Measurements from ENCODE around the gene CCDC63. TPM values are rescaled to one million over a fixed set of nuclear protein-coding genes. Genes with fewer than 3 reads are reported as not detected.

CCDC63 gene
- total RNA-seq (not detected), polyA plus RNA-seq (not detected)

DNA sequence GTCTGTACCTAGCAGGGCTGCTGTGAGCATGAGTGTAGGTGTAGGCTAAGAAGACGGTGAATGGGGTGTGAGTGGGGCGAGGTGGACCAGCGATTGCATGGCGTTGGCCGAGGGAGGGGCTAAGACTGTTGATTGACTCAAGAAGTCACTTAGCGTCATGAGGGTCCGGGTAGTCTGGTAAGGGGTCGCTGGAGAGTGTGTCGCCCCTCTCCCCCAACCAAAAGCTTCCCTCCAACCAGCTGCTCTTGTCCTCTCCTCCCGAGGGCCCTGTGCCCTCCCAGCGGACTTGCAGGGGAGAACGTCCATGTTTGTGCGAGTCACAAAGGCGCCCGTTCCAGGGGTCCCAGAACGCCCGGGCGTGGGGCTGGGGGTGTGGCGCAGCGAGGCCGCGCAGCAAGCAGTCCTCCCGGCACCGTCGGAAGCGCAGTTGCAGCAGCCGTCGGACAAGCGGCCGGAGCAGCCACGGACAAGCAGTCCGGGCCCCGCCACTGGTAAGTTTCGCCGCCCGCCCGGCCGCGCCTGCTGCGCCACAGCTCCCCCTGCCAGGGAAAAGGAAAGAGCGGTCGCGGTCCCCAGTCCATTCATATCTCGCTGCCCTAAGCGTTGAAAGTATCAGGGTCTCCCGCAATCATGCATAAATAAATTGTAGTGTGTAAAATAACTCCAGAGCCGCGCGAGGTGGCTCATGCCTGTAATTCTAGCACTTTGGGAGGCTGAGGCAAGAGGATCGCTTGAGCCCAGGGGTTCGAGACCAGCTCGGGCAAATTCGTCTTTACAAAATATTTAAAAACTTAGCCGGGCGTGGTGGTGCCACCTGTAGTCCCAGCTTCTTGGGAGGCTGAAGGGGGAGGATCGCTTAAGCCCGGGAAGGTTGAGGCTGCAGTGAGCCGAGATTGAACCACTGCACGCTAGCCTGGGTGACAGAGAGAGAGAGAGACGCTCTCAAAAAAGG is at the start of gene CCDC63:
Gene CCDC63 (plus strand): TSS at position 373 of the 952 bp plus-strand sequence. CDS start 5,968 bp downstream, outside the sequence.
- DNase-seq (peak in 1 of 3 donors; percentile 16), ATAC-seq (ENCODE audit: low read depth in 2 of 2) (peak; percentile 37 to 43)
- Histone ChIP-seq H3K27ac (ENCODE audit: insufficient read depth, low read length, poor library complexity, severe bottlenecking) (no peak within 1 kb of the TSS), H3K4me1 (ENCODE audit: control insufficient read depth, insufficient read depth, low read length, poor library complexity, severe bottlenecking) (no peaks in the 10 kb centered on the region), H3K4me3 (ENCODE audit: low read depth, low read length) (peak within 1 kb of the TSS; percentile 32), H3K27me3 (ENCODE audit: control insufficient read depth, insufficient read depth, low read length) (peaks cover 26% of the 10 kb centered on the region), H3K36me3 (ENCODE audit: control insufficient read depth, insufficient read depth, low read length) (no peaks in the 10 kb centered on the region), H3K9me3 (ENCODE audit: control insufficient read depth in 2 of 2, low read length in 2 of 2) (no peaks in the 10 kb centered on the region)
- Mint-ChIP-seq H3K4me1 (peaks cover 0 to 6% (median 2%) of the 10 kb centered on the region in 4 donors), H3K36me3 (peaks cover 5% of the 10 kb centered on the region), H3K4me3 (peak within 1 kb of the TSS; percentile 48 to 80 (median 64)), H3K27ac (no peak within 1 kb of the TSS), H3K9me3 (peaks cover 0 to 2% (median 0%) of the 10 kb centered on the region in 7 donors), H3K27me3 (peaks cover 50% of the 10 kb centered on the region)

DNA sequence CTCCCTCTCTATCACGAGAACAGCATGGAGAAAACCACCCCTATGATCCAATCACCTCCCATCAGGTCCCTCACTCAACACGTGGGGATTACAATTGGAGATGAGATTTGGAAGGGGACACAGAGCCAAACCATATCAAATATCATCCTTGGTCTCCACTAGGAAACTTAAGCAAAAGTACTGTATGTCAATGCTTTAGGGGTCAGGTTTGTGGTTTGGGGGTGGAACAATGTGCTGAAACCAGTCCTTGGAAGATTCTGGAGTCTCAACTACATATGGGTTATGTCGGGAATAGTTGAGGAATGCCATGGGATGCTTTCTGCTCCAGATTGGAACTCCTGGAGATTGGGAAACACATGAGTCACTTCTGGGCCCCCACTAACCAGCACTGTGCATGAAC is 48.3 kb upstream of the CCDC63 start:
- H3K36me3 Mint-ChIP-seq = no peaks in the 10 kb centered on the region
- DNase-seq = no peak
- H3K27me3 Mint-ChIP-seq = peaks cover 16% of the 10 kb centered on the region
- Histone ChIP-seq H3K4me3 (ENCODE audit: low read depth, low read length) (no peak overlapping the region), H3K4me1 (ENCODE audit: control insufficient read depth, insufficient read depth, low read length, poor library complexity, severe bottlenecking) (no peaks in the 10 kb centered on the region), H3K27ac (ENCODE audit: insufficient read depth, low read length, poor library complexity, severe bottlenecking) (no peak overlapping the region), H3K9me3 (ENCODE audit: control insufficient read depth in 2 of 2, low read length in 2 of 2) (no peaks in the 10 kb centered on the region), H3K36me3 (ENCODE audit: control insufficient read depth, insufficient read depth, low read length) (no peaks in the 10 kb centered on the region), H3K27me3 (ENCODE audit: control insufficient read depth, insufficient read depth, low read length) (peaks cover 2% of the 10 kb centered on the region)
- peaks cover 0 to 14% (median 6%) of the 10 kb centered on the region in 7 donors for H3K9me3 Mint-ChIP-seq
- peaks cover 0 to 6% (median 2%) of the 10 kb centered on the region in 4 donors for H3K4me1 Mint-ChIP-seq
- no peak overlapping the region for H3K27ac Mint-ChIP-seq
- no peak overlapping the region for H3K4me3 Mint-ChIP-seq
- no peak for ATAC-seq (ENCODE audit: low read depth in 2 of 2)

DNA sequence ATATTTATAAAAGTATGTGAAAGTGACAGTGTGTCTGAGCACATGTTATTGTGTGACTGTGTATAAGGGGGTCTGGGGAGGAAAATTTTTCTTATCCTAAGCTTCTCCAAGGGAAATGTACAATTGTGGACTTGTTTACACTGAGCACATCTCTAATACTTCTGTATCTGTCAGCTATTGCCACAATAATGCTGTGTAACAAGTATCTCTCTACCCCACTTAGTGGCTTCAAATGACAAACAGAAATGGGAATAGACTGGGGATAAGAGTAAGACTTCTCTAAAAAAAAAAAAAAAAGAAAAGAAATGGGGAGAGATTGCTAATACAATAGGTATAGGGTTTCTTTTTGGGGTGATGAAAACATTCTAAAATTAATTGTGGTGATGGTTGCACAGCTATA is 44.3 kb upstream of the CCDC63 start:
- peaks cover 0 to 22% (median 11%) of the 10 kb centered on the region in 7 donors for H3K9me3 Mint-ChIP-seq
- DNase-seq (no peak), ATAC-seq (ENCODE audit: low read depth in 2 of 2) (no peak)
- Histone ChIP-seq H3K4me1 (ENCODE audit: control insufficient read depth, insufficient read depth, low read length, poor library complexity, severe bottlenecking) (no peaks in the 10 kb centered on the region), H3K27ac (ENCODE audit: insufficient read depth, low read length, poor library complexity, severe bottlenecking) (no peak overlapping the region), H3K9me3 (ENCODE audit: control insufficient read depth in 2 of 2, low read length in 2 of 2) (peaks cover 2 to 3% of the 10 kb centered on the region in 2 experiments), H3K4me3 (ENCODE audit: low read depth, low read length) (no peak overlapping the region), H3K36me3 (ENCODE audit: control insufficient read depth, insufficient read depth, low read length) (no peaks in the 10 kb centered on the region), H3K27me3 (ENCODE audit: control insufficient read depth, insufficient read depth, low read length) (peaks cover 2% of the 10 kb centered on the region)
- no peak overlapping the region for H3K27ac Mint-ChIP-seq
- peaks cover 0 to 6% (median 3%) of the 10 kb centered on the region in 4 donors for H3K4me1 Mint-ChIP-seq
- no peaks in the 10 kb centered on the region for H3K36me3 Mint-ChIP-seq
- no peak overlapping the region for H3K4me3 Mint-ChIP-seq
- peaks cover 5% of the 10 kb centered on the region for H3K27me3 Mint-ChIP-seq

DNA sequence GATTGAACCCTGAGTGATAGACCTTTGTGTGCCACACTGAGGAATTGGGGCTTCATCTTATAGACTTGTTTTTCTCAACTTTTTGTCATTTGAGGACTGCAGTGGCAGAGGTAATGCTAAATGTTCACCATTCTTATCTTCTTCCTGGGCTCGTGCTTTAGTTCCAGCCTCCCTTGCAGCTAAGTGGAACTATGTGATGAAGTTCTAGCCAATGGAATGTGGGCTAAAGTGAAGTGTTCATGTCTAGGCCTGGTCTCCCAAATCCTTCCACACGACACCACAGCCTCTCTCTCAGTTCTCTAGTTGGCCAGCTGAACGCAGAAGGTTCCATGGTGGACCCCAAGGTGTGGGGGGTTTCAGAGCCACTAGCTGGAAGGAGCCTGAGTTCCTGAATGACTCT is 42.4 kb upstream of the CCDC63 start:
- Mint-ChIP-seq H3K4me3 (no peak overlapping the region), H3K4me1 (peaks cover 0 to 6% (median 3%) of the 10 kb centered on the region in 4 donors), H3K27me3 (no peaks in the 10 kb centered on the region), H3K9me3 (peaks cover 0 to 22% (median 11%) of the 10 kb centered on the region in 7 donors), H3K27ac (no peak overlapping the region), H3K36me3 (no peaks in the 10 kb centered on the region)
- ATAC-seq (ENCODE audit: low read depth in 2 of 2) = no peak
- Histone ChIP-seq H3K27me3 (ENCODE audit: control insufficient read depth, insufficient read depth, low read length) (peaks cover 2% of the 10 kb centered on the region), H3K4me3 (ENCODE audit: low read depth, low read length) (no peak overlapping the region), H3K27ac (ENCODE audit: insufficient read depth, low read length, poor library complexity, severe bottlenecking) (no peak overlapping the region), H3K4me1 (ENCODE audit: control insufficient read depth, insufficient read depth, low read length, poor library complexity, severe bottlenecking) (no peaks in the 10 kb centered on the region), H3K36me3 (ENCODE audit: control insufficient read depth, insufficient read depth, low read length) (no peaks in the 10 kb centered on the region), H3K9me3 (ENCODE audit: control insufficient read depth in 2 of 2, low read length in 2 of 2) (peaks cover 2 to 3% of the 10 kb centered on the region in 2 experiments)
- DNase-seq = no peak

DNA sequence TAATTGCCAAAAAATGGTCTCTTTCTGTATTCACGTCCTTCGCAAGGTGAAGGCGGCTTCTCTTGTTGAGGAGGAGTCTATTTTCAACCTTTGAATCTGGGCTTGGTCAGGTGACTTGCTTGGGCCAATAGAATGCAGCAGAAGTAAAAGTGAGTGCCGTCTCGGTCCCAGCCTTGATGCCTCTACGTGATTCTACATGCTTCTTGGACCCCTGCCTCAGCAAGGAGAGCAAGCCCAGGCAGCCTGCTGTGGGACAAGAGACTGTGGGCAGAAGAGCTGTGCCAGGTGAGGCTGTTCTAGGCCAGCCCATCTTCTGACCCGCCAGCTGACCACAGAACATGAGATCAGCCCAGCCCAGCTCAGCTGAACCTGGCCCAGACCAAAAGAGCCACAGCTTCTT is 39.1 kb upstream of the CCDC63 start:
- H3K27me3 Mint-ChIP-seq = no peaks in the 10 kb centered on the region
- H3K9me3 Mint-ChIP-seq = peaks cover 0 to 10% (median 6%) of the 10 kb centered on the region in 7 donors
- Histone ChIP-seq H3K4me3 (ENCODE audit: low read depth, low read length) (no peak overlapping the region), H3K36me3 (ENCODE audit: control insufficient read depth, insufficient read depth, low read length) (no peaks in the 10 kb centered on the region), H3K27ac (ENCODE audit: insufficient read depth, low read length, poor library complexity, severe bottlenecking) (no peak overlapping the region), H3K4me1 (ENCODE audit: control insufficient read depth, insufficient read depth, low read length, poor library complexity, severe bottlenecking) (no peaks in the 10 kb centered on the region), H3K27me3 (ENCODE audit: control insufficient read depth, insufficient read depth, low read length) (no peaks in the 10 kb centered on the region), H3K9me3 (ENCODE audit: control insufficient read depth in 2 of 2, low read length in 2 of 2) (peaks cover 2 to 3% of the 10 kb centered on the region in 2 experiments)
- H3K27ac Mint-ChIP-seq = no peak overlapping the region
- ATAC-seq (ENCODE audit: low read depth in 2 of 2) (no peak), DNase-seq (no peak)
- no peaks in the 10 kb centered on the region for H3K36me3 Mint-ChIP-seq
- peaks cover 0 to 6% (median 3%) of the 10 kb centered on the region in 4 donors for H3K4me1 Mint-ChIP-seq
- no peak overlapping the region for H3K4me3 Mint-ChIP-seq

DNA sequence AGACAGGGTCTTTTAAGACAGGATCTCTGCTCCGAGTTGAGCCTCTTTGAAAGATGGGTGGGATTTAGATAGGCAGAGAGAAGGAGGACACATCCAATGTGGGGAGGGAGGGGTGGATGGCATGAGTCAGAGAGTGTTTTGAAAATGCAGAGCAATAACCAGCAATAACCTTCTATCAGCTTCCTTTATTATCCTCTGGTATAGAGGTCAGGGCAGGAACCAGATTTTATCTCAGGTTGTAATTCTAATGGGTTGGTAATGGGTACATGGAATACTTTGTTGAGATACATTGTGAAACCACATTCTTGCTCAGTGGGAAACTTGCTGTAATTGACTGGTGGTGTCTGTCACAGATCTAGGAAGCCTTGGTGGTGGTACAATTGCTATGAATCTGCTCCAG is 37.6 kb upstream of the CCDC63 start:
- Histone ChIP-seq H3K4me1 (ENCODE audit: control insufficient read depth, insufficient read depth, low read length, poor library complexity, severe bottlenecking) (no peaks in the 10 kb centered on the region), H3K36me3 (ENCODE audit: control insufficient read depth, insufficient read depth, low read length) (no peaks in the 10 kb centered on the region), H3K27ac (ENCODE audit: insufficient read depth, low read length, poor library complexity, severe bottlenecking) (no peak overlapping the region), H3K4me3 (ENCODE audit: low read depth, low read length) (no peak overlapping the region), H3K27me3 (ENCODE audit: control insufficient read depth, insufficient read depth, low read length) (no peaks in the 10 kb centered on the region), H3K9me3 (ENCODE audit: control insufficient read depth in 2 of 2, low read length in 2 of 2) (peaks cover 2 to 3% of the 10 kb centered on the region in 2 experiments)
- no peak for ATAC-seq (ENCODE audit: low read depth in 2 of 2)
- Mint-ChIP-seq H3K4me3 (no peak overlapping the region), H3K4me1 (no peaks in the 10 kb centered on the region), H3K36me3 (no peaks in the 10 kb centered on the region), H3K27me3 (no peaks in the 10 kb centered on the region), H3K9me3 (peaks cover 0 to 6% (median 2%) of the 10 kb centered on the region in 7 donors), H3K27ac (no peak overlapping the region)
- no peak for DNase-seq

DNA sequence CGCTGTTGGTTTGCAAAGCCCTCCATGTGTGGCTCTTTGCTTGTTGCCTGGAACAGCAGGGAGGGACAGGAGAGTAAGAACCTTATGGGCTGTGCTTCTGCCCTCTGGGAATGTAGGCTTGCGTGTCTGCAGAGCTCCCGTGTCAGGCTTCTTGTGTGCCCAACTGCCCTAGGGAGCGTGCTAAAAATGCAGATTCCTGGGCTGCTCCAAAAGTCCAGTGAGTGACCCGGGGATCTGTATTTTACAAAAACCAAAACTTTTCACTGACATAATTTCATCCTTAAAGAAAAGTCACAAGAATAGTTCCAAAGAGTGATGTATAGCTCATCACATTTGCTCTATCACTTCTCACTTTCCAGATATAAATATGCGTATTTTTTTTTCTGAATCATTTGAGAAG is 34.8 kb upstream of the CCDC63 start:
- no peak overlapping the region for H3K27ac Mint-ChIP-seq
- no peaks in the 10 kb centered on the region for H3K36me3 Mint-ChIP-seq

More for the DNA sequence above, 34.8 kb upstream of the CCDC63 start:
- ATAC-seq (ENCODE audit: low read depth in 2 of 2) (no peak), DNase-seq (no peak)
- Histone ChIP-seq H3K4me3 (ENCODE audit: low read depth, low read length) (no peak overlapping the region), H3K9me3 (ENCODE audit: control insufficient read depth in 2 of 2, low read length in 2 of 2) (no peaks in the 10 kb centered on the region), H3K27ac (ENCODE audit: insufficient read depth, low read length, poor library complexity, severe bottlenecking) (no peak overlapping the region), H3K4me1 (ENCODE audit: control insufficient read depth, insufficient read depth, low read length, poor library complexity, severe bottlenecking) (no peaks in the 10 kb centered on the region), H3K36me3 (ENCODE audit: control insufficient read depth, insufficient read depth, low read length) (no peaks in the 10 kb centered on the region), H3K27me3 (ENCODE audit: control insufficient read depth, insufficient read depth, low read length) (no peaks in the 10 kb centered on the region)
- Mint-ChIP-seq H3K27me3 (peaks cover 10% of the 10 kb centered on the region), H3K4me3 (no peak overlapping the region), H3K4me1 (no peaks in the 10 kb centered on the region), H3K9me3 (peaks cover 0 to 2% (median 0%) of the 10 kb centered on the region in 7 donors)

Data from CD4-positive, CD25-positive, alpha-beta regulatory T cell (primary cell).